ENCODE results near the gene CD164.

The CD164 gene

DNA sequence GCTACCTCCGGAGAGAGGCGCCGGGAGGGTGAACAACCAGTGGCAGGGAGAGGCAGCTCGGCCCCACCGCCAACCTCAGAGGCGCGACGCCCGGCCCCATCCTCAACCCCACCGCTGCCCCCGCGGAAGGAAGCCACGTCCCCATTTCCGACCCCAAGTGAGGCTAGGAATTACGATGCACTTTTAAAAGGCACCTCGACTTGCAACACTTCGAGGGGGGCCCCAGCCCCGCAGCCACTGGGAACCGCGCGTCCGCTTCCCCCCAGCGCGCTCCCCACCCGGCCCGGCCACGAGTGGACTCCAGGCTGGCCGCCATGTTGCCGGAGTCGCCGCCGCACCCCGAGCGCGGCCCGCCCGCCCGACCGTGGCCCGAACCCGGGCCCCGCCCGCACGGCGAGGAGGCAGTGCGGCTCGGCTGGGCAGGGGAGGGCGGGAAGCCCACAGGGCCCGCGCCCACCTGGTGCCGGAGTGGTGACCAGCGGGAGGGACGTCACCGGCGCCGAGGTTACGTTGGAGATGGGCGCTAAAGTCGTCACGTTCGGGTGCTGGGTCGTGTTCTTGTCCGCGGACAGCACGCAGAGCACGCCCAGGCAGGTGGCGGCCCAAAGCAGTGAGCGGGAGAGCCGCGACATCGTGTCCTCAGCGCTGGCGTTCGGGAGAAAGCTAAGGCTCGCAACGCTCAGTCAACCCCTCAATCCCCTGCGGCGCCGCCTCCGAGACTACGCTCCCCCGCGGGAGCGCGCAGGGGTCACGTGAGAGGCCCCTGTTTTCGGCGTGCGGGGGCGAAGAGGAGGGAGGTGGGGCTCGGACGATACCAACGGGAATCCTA lies at the start of gene CD164:
TSS of gene CD164 (minus strand) at position 721 of the 829 bp plus-strand sequence. CDS start at position 632, 89 bp downstream.
- no peaks in the 10 kb centered on the region for H3K9me3 Mint-ChIP-seq
- H3K36me3 Mint-ChIP-seq (ENCODE audit: low read depth): peaks cover 31% of the 10 kb centered on the region
- peaks cover 41% of the 10 kb centered on the region for H3K4me1 Mint-ChIP-seq (ENCODE audit: low read depth)
- H3K27ac Mint-ChIP-seq: peak within 1 kb of the TSS; percentile 99
- peaks cover 4% of the 10 kb centered on the region for H3K27me3 Mint-ChIP-seq (ENCODE audit: low read depth)
- peak within 1 kb of the TSS; percentile 95 for H3K4me3 Mint-ChIP-seq

DNA sequence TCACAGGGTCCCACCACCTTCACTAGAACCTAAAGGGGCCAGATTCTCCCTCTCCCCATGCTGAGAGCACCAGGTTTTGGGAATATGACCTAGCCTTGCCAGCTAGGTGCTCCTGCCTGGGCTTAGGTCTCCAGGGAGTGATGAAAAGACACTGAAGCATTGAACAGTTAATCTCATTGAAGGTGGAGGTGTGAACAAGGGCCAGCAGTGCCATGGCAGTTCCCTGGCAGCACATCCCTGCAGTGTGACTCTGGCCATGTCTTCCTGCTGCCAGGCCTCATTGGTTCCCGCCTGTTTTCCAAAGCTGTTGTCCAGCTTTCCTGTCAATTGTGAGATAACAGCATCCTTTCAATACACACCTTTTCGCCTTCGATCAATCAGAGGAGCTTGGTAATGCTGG lies 47.2 kb upstream of the CD164 start:
- peaks cover 27% of the 10 kb centered on the region for H3K27me3 Mint-ChIP-seq (ENCODE audit: low read depth)
- no peaks in the 10 kb centered on the region for H3K36me3 Mint-ChIP-seq (ENCODE audit: low read depth)
- H3K9me3 Mint-ChIP-seq: no peaks in the 10 kb centered on the region
- H3K27ac Mint-ChIP-seq: no peak overlapping the region
- H3K4me3 Mint-ChIP-seq: no peak overlapping the region
- no peaks in the 10 kb centered on the region for H3K4me1 Mint-ChIP-seq (ENCODE audit: low read depth)

DNA sequence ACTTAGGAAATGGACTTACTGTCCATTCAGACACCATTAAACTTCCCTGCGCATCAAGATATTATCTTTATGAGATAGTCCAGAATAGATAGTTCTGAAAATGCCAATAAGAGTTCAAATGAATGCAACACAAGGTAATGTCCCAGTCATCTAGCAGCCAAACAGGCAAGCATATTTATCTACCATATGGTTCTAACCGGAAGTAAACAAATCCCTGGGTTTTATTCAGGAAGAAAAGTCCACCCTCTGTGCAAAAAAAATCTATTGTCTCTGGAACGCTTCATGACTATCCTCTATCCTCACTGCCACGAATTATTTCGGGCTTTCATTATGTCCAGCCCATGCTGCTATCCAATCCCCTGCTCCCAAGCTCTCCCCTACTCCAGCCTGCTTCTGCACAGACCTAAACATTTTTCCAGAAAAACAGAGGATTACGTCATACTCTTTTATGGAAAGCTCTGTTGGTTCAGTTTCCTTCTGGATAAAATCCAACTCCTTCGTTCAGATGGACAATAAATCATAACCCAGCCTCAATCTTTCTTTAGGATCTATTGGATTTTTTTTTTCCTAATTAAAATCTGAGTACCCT lies 46.7 kb upstream of the CD164 start:
- Mint-ChIP-seq H3K27me3 (ENCODE audit: low read depth) (peaks cover 27% of the 10 kb centered on the region), H3K4me1 (ENCODE audit: low read depth) (no peaks in the 10 kb centered on the region), H3K9me3 (no peaks in the 10 kb centered on the region), H3K4me3 (no peak overlapping the region), H3K36me3 (ENCODE audit: low read depth) (no peaks in the 10 kb centered on the region), H3K27ac (no peak overlapping the region)

DNA sequence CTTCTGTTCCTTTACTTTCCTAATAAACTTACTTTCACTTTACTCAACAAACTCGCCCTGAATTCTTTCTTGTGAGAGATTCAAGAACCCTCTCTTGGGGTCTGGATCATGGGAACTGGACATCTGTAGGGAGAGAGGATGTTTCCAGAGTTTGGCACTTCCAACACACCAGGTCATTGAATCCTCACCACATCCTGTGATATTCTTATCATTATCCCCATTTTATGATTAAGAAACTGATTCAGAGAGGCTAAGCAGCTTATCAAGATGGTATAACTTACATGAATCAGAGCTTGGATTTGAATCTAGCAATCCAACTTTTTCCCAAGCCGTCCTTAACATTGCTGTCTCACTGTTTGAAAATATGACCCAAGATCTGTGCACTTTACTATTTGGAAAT lies 42.7 kb upstream of the CD164 start:
- Mint-ChIP-seq H3K9me3 (no peaks in the 10 kb centered on the region), H3K36me3 (ENCODE audit: low read depth) (no peaks in the 10 kb centered on the region), H3K27me3 (ENCODE audit: low read depth) (peaks cover 9% of the 10 kb centered on the region), H3K4me3 (no peak overlapping the region), H3K4me1 (ENCODE audit: low read depth) (no peaks in the 10 kb centered on the region), H3K27ac (no peak overlapping the region)

DNA sequence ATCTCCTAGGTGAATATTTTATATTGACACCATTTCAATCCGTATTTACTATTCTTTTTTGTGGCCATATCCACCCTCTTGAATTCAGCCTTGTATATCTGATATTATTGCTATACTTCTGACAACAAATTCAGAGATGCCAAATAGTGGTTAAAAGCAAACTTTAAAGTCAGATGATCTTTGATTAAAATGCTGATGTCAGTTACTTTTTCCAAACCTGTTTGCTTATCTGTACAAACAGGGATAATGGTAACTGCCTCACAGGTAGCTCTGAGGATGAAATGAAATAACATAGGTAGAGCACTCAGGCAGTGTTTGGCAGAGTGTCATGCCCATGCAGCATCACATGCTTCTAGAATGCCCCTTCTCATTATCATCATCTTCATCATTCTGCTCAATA lies 38.9 kb upstream of the CD164 start:
- no peaks in the 10 kb centered on the region for H3K36me3 Mint-ChIP-seq (ENCODE audit: low read depth)
- no peaks in the 10 kb centered on the region for H3K9me3 Mint-ChIP-seq
- H3K27me3 Mint-ChIP-seq (ENCODE audit: low read depth): peaks cover 2% of the 10 kb centered on the region
- H3K4me1 Mint-ChIP-seq (ENCODE audit: low read depth): no peaks in the 10 kb centered on the region
- H3K27ac Mint-ChIP-seq: no peak overlapping the region
- no peak overlapping the region for H3K4me3 Mint-ChIP-seq

DNA sequence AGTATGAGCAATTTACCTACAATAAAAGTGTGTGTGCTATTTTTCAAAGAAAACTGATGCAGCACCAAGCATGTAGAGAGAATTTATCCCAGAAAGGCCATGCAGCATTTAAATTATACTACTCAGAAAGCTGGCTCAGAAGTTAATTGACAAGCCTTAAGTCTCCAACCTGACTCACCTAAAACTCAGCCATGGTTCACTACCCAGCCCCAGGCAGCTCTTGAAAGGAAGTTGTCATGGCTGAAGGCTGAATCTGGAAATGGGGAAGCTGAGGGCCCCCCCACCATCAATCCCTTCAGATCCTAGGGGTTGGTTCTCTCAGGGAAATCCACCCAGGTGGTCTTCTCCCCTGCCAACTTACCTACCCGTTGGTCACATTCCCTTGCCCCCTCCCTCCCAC lies 38.5 kb upstream of the CD164 start:
- Mint-ChIP-seq H3K36me3 (ENCODE audit: low read depth) (no peaks in the 10 kb centered on the region), H3K27me3 (ENCODE audit: low read depth) (peaks cover 2% of the 10 kb centered on the region), H3K4me1 (ENCODE audit: low read depth) (no peaks in the 10 kb centered on the region), H3K9me3 (no peaks in the 10 kb centered on the region), H3K4me3 (no peak overlapping the region), H3K27ac (no peak overlapping the region)

DNA sequence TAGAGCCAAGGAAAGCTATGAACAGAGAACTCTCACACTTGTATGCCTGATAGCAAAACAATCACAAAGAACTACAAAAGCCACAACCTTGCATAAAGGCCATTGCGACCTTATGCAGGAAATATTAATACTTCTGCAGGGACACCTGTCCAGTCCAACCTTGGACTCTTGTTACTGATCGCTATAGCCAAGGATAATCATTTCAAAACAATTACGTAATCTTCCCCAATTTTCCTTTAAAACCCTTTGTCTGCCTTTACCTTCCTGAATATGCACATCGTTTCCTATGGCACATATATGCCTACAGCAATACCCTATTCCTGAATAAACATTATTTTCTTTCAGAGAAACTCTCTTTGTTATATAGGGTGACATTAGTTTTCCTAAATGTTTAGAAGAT lies 35.4 kb upstream of the CD164 start:
- Mint-ChIP-seq H3K4me3 (no peak overlapping the region), H3K9me3 (no peaks in the 10 kb centered on the region), H3K27me3 (ENCODE audit: low read depth) (peaks cover 14% of the 10 kb centered on the region), H3K27ac (no peak overlapping the region), H3K4me1 (ENCODE audit: low read depth) (no peaks in the 10 kb centered on the region), H3K36me3 (ENCODE audit: low read depth) (no peaks in the 10 kb centered on the region)

DNA sequence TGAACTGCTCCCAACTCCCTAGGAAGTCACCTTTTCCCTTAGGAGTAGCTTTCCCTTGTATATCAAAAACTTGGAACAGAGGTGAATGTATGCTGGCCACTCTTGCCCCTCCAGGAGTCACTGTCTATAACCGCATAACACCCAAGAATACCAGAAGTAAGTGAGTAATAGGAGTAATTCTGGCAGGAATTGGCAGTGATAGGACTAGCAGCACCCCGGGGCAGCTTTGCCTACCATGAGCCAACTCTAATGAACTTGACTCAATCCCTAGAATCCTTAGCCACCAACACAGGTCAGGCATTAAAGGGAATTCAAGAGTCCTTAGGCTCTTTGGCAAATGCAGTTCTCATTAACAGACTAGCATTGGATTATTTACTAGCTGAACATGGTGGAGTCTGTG lies 28.8 kb upstream of the CD164 start:
- no peaks in the 10 kb centered on the region for H3K36me3 Mint-ChIP-seq (ENCODE audit: low read depth)
- H3K9me3 Mint-ChIP-seq: no peaks in the 10 kb centered on the region
- H3K27ac Mint-ChIP-seq: no peak overlapping the region
- peaks cover 22% of the 10 kb centered on the region for H3K27me3 Mint-ChIP-seq (ENCODE audit: low read depth)
- H3K4me1 Mint-ChIP-seq (ENCODE audit: low read depth): no peaks in the 10 kb centered on the region
- H3K4me3 Mint-ChIP-seq: no peak overlapping the region

DNA sequence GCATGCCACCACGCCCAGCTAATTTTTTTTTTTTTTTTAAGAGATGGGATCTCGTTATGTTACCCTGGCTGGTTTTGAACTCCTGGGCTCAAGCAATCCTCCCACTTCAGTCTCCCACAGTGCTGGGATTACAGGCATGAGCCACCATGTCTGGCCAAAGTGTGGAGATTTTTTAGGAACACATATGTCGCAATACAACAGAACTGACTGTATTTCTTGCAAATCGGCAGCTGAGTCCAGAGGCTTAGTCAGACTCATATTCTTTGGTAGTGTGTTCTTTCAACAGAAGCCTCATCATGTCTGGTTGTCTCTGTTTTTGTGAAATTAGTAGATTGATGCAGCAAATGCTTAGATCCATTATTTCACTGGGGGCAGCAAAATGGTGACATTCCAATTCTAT lies 23.9 kb upstream of the CD164 start:
- Mint-ChIP-seq H3K36me3 (ENCODE audit: low read depth) (no peaks in the 10 kb centered on the region), H3K4me1 (ENCODE audit: low read depth) (no peaks in the 10 kb centered on the region), H3K27me3 (ENCODE audit: low read depth) (peaks cover 3% of the 10 kb centered on the region), H3K9me3 (no peaks in the 10 kb centered on the region), H3K27ac (no peak overlapping the region), H3K4me3 (no peak overlapping the region)

DNA sequence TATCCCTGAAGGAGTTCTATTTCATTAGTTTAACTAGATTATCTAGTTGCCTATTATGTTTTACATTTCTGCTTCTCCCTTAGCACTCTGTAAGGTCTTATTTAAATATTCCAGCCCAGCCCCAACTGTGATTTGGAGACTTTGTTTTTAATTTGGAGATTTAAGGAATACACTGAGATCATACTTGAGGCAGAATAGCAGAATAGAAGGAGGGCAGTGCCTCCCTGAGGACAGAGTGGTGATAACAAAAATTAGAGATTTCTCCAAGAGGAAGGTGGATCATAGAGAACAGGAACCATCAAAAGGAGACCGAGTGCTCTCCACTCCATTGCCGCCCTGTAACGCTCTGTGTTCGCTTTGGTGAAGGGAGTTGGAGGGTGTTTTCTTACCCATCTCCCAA lies 14.8 kb upstream of the CD164 start:
- no peaks in the 10 kb centered on the region for H3K27me3 Mint-ChIP-seq (ENCODE audit: low read depth)
- H3K27ac Mint-ChIP-seq: no peak overlapping the region
- no peaks in the 10 kb centered on the region for H3K36me3 Mint-ChIP-seq (ENCODE audit: low read depth)
- H3K9me3 Mint-ChIP-seq: no peaks in the 10 kb centered on the region
- H3K4me1 Mint-ChIP-seq (ENCODE audit: low read depth): peaks cover 2% of the 10 kb centered on the region
- H3K4me3 Mint-ChIP-seq: no peak overlapping the region

DNA sequence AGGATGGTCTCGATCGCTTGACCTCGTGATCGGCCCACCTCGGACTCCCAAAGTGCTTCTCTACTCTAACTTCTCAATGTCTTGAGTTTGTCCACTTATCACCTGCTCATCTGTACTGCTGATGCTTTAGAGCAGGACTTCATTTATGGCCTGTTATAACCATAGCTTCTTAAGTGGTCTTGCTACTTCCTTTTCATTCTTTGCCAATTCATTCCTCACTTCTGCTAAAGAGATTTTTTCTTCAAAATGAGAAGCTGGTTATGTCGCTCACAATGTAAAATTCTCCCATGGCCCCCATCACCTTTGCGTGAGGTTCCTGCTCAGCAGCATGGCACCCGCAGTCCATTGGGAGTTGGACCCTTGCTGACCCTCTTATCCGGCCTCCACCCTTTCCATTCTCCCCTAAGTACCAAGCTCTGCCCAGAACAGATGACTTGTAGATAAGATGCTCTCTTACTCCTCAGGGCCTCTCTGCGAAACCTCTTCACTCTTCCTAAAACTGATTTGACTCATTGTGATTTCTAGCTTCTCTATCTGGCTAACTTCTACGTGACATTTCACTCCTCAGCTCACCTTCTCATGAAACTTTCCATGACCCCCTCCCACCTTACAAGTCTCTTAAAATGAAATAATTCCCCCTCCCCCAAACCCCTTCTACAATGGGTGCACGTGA lies 13.9 kb upstream of the CD164 start:
- Mint-ChIP-seq H3K4me3 (no peak overlapping the region), H3K4me1 (ENCODE audit: low read depth) (peaks cover 2% of the 10 kb centered on the region), H3K9me3 (no peaks in the 10 kb centered on the region), H3K27ac (no peak overlapping the region), H3K27me3 (ENCODE audit: low read depth) (no peaks in the 10 kb centered on the region), H3K36me3 (ENCODE audit: low read depth) (no peaks in the 10 kb centered on the region)

DNA sequence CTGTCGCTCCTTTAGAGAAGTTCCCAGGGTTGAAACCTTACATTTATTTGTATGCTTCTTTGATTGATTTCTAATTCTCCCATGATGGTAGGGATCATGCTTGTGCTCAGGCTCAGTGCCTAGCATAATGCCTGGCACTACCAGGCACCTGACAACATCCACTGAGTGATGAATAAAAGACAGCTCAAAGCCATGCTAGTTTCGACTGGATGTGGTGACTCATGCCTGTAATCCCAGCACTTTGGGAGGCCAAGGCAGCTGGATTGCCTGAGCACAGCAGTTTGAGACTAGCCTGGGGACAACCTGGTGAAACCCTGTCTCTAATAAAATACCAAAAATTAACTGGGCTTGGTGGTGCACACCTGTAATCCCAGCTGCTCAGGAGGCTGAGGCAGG lies 11.6 kb upstream of the CD164 start:
- H3K27me3 Mint-ChIP-seq (ENCODE audit: low read depth): no peaks in the 10 kb centered on the region
- no peak overlapping the region for H3K4me3 Mint-ChIP-seq
- no peaks in the 10 kb centered on the region for H3K9me3 Mint-ChIP-seq
- H3K27ac Mint-ChIP-seq: no peak overlapping the region
- no peaks in the 10 kb centered on the region for H3K36me3 Mint-ChIP-seq (ENCODE audit: low read depth)
- H3K4me1 Mint-ChIP-seq (ENCODE audit: low read depth): peaks cover 7% of the 10 kb centered on the region

DNA sequence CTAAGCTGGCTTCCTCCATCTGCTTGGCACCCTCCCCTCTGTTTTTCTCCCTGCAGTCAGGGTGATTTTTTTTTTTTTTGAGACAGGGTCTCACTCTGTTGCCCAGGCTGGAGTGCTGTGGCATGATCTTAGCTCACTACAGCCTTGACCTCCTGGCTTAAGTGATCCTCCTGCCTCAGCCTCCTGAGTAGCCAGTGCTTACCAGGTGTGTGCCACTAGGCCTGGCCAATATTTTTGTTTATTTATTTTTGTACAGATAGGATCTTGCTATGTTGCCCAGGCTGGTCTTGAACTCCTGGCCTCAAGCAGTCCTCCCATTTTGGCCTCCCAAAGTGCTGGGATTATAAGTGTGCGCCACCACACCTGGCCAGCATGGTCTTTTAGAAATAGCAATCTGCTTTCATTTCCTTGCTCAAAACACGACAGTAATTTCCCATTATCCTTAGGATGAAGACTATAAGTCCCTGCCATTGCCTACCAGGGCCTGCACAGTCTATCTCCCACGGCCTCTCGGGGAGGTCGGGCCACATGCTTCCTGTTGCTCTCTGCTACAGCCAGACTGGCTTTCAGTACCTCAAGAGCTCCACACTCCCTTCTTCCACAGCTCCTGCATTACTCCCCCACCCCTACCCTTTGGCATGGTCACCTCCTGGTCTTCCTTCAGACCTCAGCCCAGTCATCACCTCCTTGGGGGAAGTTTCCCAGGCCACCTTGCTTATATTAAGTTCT lies 11.1 kb upstream of the CD164 start:
- Mint-ChIP-seq H3K27ac (no peak overlapping the region), H3K36me3 (ENCODE audit: low read depth) (no peaks in the 10 kb centered on the region), H3K4me3 (no peak overlapping the region), H3K9me3 (no peaks in the 10 kb centered on the region), H3K4me1 (ENCODE audit: low read depth) (peaks cover 7% of the 10 kb centered on the region), H3K27me3 (ENCODE audit: low read depth) (no peaks in the 10 kb centered on the region)

DNA sequence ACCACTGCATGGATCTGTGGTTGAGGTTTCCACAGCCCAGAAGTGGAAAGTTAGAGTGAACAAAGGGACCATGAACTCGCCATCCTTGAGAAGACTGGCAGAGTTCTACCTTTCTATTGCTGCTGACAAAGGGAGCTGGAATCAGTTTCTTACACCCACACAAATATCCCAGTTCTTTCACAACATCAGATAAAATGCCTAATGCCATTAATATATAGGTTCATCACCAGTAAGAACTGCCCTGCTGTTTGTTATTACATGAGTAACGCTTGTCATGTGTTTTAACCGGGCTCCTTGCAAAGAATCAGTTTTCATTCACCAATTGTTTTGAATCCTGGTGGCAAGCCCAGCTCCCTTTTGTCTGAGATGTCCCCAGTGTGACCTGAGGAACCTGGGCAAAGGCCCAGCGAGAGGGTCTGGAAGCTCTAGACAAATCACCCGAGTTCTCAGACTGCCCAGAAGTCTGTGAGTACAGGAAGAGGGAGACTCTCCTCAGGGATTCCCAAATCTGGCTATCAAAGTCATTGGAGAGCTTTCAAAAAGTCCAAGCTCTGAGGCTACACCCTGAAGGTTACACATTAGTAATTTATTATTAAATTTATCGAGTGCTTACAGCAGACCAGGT lies 7.5 kb upstream of the CD164 start:
- Mint-ChIP-seq H3K27me3 (ENCODE audit: low read depth) (peaks cover 8% of the 10 kb centered on the region), H3K4me1 (ENCODE audit: low read depth) (peaks cover 10% of the 10 kb centered on the region), H3K4me3 (no peak overlapping the region), H3K27ac (no peak overlapping the region), H3K36me3 (ENCODE audit: low read depth) (no peaks in the 10 kb centered on the region), H3K9me3 (no peaks in the 10 kb centered on the region)
